ENCODE data around the gene VKORC1L1. TPM values are rescaled to one million over a fixed set of nuclear protein-coding genes. Genes with fewer than 3 reads are reported as not detected.
"Not testable (repeated sequence)": the region's sequence is repeated elsewhere in the genome, so short reads cannot be mapped to it uniquely, and the experiment has no call there.

VKORC1L1 gene
- polyA plus RNA-seq, 1 donor, result 20.3 TPM

DNA sequence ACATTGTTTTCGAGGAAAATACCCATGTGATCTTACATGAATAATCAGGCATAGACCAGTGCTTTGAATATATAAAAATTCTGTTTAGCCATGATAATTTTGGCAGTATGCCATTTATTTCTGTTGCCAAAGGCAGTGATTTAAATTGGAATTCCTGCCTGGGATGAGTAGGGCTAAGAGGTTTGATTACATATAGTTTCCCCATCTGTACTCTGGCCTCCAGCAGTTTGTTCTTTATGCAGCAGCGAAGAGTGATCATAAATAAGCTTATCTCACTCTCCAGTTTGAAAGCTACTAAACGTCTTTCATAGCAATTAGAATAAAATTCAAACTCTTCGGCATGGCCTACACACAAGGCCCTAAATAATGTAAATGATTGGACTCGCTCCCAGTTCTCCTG lies 72.9 kb downstream of the VKORC1L1 start:
- not testable (repeated sequence) for DNase-seq

GRCh38 chr7:65946904-65947303 lies 74.0 kb downstream of the VKORC1L1 start:
- no peak for DNase-seq

DNA sequence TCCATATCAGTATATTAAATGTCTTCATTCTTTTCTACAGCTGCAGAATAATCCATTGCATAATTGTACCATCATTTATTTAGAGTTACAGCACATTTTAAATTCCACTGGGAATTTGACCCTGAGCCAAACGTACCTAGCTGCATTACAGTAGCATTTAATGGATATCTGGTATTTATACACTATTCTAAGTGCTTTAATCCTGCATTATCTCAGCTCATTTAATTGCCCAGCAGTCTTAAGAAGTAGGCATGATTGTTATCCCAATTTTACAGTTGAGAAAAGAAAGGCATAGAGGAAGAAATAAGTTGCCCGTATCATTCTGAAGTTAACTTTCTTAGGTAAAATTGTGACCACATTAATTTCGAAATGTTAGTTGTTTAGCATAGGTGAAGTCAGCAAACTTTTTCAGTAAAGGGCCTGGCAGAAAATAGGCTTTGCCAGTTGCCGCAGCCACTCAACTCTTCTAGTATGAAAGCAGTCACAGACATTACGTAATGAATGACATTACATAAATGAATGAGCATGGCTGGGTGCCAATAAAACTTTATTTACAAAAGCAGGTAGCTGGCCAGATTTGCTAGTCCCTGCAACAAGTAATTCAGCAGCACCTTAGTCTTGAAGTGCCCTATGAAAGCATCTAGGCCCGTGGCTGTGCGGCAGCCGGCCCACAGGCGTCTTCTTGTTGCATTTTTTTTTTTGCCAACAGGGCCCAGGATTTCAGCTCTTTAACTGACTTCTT lies 79.1 kb downstream of the VKORC1L1 start:
- DNase-seq, result no peak

DNA sequence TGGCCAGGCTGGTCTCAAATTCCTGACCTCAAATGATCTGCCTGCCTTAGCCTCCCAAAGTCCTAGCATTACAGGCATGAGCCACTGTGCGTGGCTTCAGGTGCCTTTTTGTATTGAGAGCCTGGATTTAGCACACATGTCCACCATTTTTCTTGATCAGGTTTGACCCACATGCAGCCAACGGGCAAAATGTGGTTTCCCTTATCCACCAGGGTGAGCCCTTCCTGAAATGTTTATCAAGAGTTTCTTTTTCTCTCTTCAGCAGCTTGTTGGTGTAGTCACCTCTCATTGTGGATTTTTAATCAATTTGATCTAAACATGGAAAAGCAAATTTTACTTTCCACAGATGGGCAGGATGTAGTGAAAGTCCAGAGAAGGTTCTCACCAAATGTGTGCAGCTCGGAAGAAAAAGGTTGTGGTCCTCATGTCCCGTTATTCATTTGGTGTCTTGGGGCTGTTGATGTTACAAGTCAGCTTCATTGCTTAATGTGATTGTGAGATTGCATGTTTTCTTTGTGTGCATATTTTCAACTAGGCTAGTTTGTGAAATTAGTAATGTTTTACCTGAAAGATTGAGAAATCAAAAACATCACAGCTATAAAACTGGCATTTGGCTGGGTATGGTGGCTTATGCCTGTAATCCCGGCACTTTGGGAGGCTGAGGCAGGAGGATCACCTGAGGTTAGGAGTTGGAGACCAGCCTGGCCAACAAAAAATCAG lies 80.3 kb downstream of the VKORC1L1 start:
- no peak for DNase-seq

DNA sequence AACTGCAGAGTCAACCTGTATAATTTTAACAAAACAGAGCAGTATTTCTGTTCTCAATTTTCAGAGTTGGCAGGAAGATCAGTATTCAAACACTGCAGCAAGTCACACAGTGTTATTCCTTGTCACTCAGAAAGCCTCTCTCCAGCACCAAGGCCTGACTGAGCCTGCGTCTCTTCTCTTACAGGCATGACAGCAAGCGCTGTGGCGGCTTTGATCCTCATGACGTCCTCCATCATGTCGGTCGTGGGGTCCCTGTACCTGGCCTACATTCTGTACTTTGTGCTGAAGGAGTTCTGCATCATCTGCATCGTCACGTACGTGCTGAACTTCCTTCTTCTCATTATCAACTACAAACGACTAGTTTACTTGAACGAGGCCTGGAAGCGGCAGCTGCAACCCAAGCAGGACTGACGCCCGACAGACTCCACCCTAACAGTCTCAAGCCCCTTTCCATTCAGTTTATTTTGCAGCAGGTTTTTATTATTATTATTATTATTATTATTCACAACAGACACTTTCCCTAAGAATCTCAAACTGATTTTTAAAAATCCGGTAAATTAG lies 81.1 kb downstream of the VKORC1L1 start:
- DNase-seq, result no peak

GRCh38 chr7:65955718-65956117 lies 82.8 kb downstream of the VKORC1L1 start:
- DNase-seq, result no peak

- no peak for DNase-seq
Observed at GRCh38 chr7:65960351-65961074, 87.6 kb downstream of the VKORC1L1 start.

DNA sequence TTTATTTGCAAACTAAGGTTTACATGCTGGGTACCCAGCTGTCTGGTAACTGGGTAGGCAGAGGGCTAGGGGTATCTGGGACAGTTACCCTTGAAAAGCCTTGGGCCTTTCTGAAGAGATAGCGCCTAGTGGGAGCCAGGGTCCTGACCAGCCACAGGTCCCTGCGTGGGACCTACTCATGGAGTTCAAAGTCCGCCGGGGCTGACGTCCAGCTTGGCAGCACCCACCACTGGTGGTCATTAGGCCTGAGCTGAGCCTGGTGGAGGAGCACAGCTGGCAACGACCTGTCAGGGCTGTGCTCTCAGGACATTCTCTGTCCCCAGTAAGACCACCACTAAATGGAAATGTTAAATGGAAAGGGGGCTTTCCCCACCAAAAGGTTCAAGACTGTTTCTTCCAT lies 89.2 kb downstream of the VKORC1L1 start:
- DNase-seq, result no peak

GRCh38 chr7:65964671-65965070 lies 91.8 kb downstream of the VKORC1L1 start:
- not testable (repeated sequence) for DNase-seq

- no peak for DNase-seq
Observed at GRCh38 chr7:65966146-65966545, 93.3 kb downstream of the VKORC1L1 start.

- DNase-seq, result no peak
Observed at GRCh38 chr7:65967361-65968155, 94.7 kb downstream of the VKORC1L1 start.

DNA sequence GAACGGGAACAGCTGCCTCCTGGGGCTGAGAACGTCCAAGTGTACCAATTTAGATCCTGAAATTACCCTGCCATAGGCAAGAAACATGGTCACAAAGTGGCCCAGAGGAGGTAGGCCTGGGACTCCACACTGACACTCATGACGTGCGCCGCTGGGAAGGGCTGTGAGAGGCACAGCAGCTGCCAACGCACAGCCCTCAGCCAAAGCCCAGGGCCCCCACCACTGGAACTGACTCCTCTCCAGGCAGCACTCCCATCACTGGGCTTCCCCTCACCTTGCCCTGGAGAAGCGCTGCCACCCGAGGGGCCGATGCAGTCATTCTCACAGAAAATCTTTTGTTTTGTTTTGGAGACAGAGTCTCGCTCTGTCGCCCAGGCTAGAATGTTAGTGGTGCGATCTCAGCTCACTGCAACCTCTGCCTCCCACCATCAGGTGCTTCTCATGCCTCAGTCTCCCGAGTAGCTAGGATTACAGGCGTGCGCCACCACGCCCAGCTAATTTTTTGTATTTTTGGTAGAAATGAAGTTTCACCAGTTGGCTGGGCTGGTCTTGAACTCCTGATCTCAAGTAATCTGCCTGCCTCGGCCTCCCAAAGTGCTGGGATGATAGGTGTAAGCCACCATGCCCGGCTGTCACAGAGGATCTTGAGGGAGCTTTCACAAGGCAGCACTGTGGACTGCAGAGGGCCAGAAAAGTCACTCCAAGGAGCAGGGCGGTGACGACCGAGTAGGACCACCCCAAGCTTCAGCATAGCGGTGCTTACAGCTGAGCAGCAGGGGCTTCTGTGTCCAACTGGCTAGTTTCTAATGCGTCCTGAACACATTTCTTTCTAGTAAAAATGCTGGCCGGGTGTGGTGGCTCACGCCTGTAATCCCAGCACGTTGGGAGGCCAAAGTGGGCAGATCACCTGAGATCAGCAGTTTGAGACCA lies 95.6 kb downstream of the VKORC1L1 start:
- no peak for DNase-seq

DNA sequence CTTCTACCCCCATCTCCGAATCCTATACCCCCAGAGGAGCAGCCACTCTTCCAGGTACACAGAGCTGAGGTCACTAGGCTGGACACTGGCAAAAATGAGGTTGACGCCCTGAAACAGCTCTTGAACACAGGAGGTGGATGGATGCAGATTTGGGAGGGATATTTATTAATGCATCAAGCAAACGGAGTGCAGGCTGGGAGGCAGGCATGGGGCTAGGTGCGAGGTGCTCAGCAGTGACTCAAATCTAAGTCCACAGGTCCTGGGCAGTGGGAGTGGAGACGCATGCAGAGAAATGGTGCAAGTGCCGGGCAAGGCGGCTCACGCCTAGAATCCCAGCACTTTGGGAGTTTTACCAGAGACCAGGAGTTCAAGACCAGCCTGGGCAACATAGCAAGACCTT lies 98.1 kb downstream of the VKORC1L1 start:
- DNase-seq, result no peak

DNA sequence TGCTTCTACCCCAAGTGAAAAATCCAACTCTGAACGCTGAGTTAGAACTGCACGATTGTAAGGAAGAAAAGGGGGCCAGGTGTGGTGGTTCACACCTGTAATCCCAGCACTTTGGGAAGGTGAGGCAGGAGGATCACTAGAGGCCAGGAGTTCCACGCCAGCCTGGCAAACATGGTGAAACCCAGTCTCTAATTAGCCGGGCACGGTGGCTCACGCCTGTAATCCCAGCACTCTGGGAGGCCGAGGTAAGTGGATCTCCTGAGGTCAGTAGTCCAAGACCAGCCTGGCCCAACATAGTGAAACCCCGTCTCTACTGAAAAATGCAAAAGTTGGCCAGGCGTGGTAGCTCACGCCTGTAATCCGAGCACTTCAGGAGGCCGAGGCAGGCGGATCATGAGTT lies 100.1 kb downstream of the VKORC1L1 start:
- DNase-seq, result no peak

- no peak for DNase-seq
Observed at GRCh38 chr7:65974191-65974801, 101.4 kb downstream of the VKORC1L1 start.

DNA sequence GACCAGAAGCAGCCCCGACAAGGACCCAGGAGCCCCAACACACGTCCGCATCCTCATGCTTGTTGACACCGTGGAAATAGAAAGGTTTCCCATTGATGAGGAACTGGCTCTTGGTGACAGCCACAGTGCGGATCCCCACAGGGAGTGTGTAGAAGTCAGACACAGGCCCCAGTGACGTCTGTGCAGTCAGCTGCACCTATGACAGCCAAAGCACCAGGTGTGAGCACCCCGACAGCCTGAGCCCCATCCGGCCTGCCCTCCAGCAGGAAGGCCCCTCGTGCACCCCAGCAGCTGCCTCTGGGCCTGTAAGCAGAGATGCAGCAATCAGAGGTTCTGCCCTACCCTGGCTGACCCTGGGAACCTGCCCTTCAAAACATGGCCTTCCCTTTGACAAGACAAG lies 102.0 kb downstream of the VKORC1L1 start:
- no peak for DNase-seq

GRCh38 chr7:65975814-65976445 lies 103.1 kb downstream of the VKORC1L1 start:
- DNase-seq, result no peak

GRCh38 chr7:65976659-65977196 lies 103.9 kb downstream of the VKORC1L1 start:
- DNase-seq, result no peak

- DNase-seq, result no peak
Observed at GRCh38 chr7:65978891-65979582, 106.2 kb downstream of the VKORC1L1 start.

All from hindlimb muscle (tissue), 1 donor.